ENCODE results near the gene UGT1A4.
"Not testable (repeated sequence)": the region's sequence is repeated elsewhere in the genome, so short reads cannot be mapped to it uniquely, and the experiment has no call there.

UGT1A4 gene

DNA sequence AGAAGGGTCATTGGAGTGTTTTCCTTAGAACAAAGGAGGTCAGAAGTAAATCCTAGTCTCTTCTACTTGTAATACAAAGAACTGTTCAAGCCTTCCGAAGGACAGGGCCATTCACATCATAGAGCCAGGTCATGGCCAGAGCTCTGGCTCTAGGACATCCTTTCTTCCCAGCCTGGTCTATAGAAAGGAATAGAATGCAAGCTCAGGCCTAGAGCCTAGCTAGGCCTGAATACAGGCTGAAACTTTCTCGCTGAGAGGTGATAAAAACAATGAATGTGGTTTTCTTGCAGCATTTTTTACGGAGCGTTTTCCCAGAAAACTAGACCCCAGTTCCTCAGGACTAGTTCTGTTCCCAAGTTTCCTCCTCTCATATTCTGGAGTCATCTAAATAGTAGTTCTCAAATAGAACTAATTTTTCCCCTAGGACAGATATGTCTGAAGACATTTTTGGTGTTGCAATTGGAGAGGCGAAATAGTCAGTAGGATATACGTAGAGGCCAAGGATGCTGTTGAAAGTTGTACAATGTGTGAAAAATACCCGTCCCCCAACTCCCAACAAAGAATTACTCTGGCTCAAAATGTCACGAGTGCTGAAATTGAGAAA, 19.0 kb upstream of the UGT1A4 start:
- Histone ChIP-seq H3K4me3 (IDR thresholded peaks at IDR 0.05; ENCODE audit: insufficient read depth, low read depth, low read length) (no peak overlapping the region), H3K9ac (no peak overlapping the region), H3K79me2 (ENCODE audit: insufficient read depth, low read depth) (no peaks in the 10 kb centered on the region), H3K36me3 (ENCODE audit: insufficient read depth) (no peaks in the 10 kb centered on the region; the same call in 1 of the 2 replicates), H4K20me1 (ENCODE audit: insufficient read depth) (no peaks in the 10 kb centered on the region), H3K4me1 (ENCODE audit: low read depth, poor library complexity, severe bottlenecking) (no peaks in the 10 kb centered on the region), H3K27ac (no peak overlapping the region), H3K27me3 (ENCODE audit: insufficient read depth, low read depth) (no peaks in the 10 kb centered on the region), H2AFZ (ENCODE audit: low read depth) (no peak overlapping the region), H3K4me2 (no peak overlapping the region)
- TF ChIP-seq, protein P1, sequence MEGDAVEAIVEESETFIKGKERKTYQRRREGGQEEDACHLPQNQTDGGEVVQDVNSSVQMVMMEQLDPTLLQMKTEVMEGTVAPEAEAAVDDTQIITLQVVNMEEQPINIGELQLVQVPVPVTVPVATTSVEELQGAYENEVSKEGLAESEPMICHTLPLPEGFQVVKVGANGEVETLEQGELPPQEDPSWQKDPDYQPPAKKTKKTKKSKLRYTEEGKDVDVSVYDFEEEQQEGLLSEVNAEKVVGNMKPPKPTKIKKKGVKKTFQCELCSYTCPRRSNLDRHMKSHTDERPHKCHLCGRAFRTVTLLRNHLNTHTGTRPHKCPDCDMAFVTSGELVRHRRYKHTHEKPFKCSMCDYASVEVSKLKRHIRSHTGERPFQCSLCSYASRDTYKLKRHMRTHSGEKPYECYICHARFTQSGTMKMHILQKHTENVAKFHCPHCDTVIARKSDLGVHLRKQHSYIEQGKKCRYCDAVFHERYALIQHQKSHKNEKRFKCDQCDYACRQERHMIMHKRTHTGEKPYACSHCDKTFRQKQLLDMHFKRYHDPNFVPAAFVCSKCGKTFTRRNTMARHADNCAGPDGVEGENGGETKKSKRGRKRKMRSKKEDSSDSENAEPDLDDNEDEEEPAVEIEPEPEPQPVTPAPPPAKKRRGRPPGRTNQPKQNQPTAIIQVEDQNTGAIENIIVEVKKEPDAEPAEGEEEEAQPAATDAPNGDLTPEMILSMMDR (conservative IDR thresholded peaks at IDR 0.05; ENCODE audit: low read depth, low read length) = no peak

DNA sequence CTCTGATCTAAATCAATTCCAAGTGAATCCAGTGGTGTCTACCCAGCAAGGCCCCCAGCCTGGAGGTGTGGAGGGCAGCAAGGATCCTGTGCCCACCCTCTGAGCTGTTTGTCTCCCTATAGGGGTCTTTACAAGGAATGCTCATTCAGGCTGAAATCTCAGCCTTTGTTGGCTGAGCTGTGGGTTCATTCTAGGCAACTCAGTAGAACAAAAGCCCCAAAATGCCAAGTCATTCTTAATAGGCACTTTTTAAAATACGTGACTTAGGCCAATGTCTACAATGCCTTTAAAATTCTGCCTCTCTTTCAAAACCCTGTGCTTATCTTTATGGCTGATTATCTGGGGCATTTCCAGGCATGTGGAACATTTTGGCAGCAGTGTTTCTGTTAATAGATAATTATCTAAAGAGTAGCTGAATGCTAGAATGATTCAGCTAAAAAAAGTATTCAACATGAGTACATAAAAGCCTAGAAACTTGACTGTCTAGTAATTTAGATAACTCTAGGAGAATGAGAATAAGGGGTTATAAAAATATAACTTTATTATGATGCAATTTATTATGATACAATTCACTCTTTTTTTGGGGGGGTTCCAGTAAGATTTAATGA, 18.4 kb upstream of the UGT1A4 start:
- Histone ChIP-seq H4K20me1 (ENCODE audit: insufficient read depth) (no peaks in the 10 kb centered on the region), H3K27ac (no peak overlapping the region), H3K27me3 (ENCODE audit: insufficient read depth, low read depth) (no peaks in the 10 kb centered on the region), H3K4me2 (no peak overlapping the region), H3K4me3 (IDR thresholded peaks at IDR 0.05; ENCODE audit: insufficient read depth, low read depth, low read length) (no peak overlapping the region), H3K79me2 (ENCODE audit: insufficient read depth, low read depth) (no peaks in the 10 kb centered on the region), H2AFZ (ENCODE audit: low read depth) (no peak overlapping the region), H3K36me3 (ENCODE audit: insufficient read depth) (no peaks in the 10 kb centered on the region; the same call in 1 of the 2 replicates), H3K4me1 (ENCODE audit: low read depth, poor library complexity, severe bottlenecking) (no peaks in the 10 kb centered on the region), H3K9ac (no peak overlapping the region)
- TF ChIP-seq, protein P1 (conservative IDR thresholded peaks at IDR 0.05; ENCODE audit: low read depth, low read length) = no peak

DNA sequence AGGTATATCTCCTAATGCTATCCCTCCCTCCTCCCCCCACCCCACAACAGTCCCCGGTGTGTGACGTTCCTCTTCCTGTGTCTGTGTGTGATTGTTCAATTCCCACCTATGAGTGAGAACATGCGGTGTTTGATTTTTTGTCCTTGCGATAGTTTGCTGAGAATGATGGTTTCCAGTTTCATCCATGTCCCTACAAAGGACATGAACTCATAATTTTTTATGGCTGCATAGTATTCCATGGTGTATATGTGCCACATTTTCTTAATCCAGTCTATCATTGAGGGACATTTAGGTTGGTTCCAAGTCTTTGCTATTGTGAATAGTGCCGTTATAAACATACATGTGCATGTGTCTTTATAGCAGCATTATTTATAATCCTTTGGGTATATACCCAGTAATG, 17.7 kb upstream of the UGT1A4 start:
- not testable (repeated sequence) for H3K4me3 ChIP-seq (IDR thresholded peaks at IDR 0.05; ENCODE audit: insufficient read depth, low read depth, low read length); H3K36me3 ChIP-seq (ENCODE audit: insufficient read depth); H3K79me2 ChIP-seq (ENCODE audit: insufficient read depth, low read depth); H4K20me1 ChIP-seq (ENCODE audit: insufficient read depth); H3K9ac ChIP-seq; H3K27ac ChIP-seq; H2AFZ ChIP-seq (ENCODE audit: low read depth); H3K4me2 ChIP-seq; H3K4me1 ChIP-seq (ENCODE audit: low read depth, poor library complexity, severe bottlenecking); H3K27me3 ChIP-seq (ENCODE audit: insufficient read depth, low read depth)

DNA sequence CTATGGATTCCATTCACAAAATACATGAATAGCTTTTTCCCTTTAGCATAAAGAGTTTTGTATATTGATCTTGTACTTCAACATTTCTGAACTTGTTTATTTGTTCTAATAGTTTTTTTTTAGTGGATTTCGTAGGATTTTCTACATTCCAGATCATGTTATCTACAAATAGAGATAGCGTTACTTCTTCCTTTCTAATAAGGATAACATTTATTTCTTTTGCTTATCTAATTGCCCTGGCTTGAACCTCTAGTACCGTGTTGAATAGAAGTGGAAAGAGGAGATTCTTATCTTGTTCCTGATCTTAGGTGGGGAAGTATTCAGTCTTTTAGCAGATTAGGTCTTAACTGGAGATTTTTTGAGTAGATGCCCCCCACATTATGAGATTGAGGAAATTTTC, 16.3 kb upstream of the UGT1A4 start:
- Histone ChIP-seq H3K79me2 (ENCODE audit: insufficient read depth, low read depth) (no peaks in the 10 kb centered on the region), H3K27ac (no peak overlapping the region), H2AFZ (ENCODE audit: low read depth) (no peak overlapping the region), H3K4me2 (no peak overlapping the region), H3K27me3 (ENCODE audit: insufficient read depth, low read depth) (no peaks in the 10 kb centered on the region), H3K9ac (no peak overlapping the region), H3K36me3 (ENCODE audit: insufficient read depth) (no peaks in the 10 kb centered on the region; the same call in 1 of the 2 replicates), H3K4me3 (IDR thresholded peaks at IDR 0.05; ENCODE audit: insufficient read depth, low read depth, low read length) (no peak overlapping the region), H4K20me1 (ENCODE audit: insufficient read depth) (no peaks in the 10 kb centered on the region), H3K4me1 (ENCODE audit: low read depth, poor library complexity, severe bottlenecking) (no peaks in the 10 kb centered on the region)
- TF ChIP-seq, protein P1 (conservative IDR thresholded peaks at IDR 0.05; ENCODE audit: low read depth, low read length) = no peak

DNA sequence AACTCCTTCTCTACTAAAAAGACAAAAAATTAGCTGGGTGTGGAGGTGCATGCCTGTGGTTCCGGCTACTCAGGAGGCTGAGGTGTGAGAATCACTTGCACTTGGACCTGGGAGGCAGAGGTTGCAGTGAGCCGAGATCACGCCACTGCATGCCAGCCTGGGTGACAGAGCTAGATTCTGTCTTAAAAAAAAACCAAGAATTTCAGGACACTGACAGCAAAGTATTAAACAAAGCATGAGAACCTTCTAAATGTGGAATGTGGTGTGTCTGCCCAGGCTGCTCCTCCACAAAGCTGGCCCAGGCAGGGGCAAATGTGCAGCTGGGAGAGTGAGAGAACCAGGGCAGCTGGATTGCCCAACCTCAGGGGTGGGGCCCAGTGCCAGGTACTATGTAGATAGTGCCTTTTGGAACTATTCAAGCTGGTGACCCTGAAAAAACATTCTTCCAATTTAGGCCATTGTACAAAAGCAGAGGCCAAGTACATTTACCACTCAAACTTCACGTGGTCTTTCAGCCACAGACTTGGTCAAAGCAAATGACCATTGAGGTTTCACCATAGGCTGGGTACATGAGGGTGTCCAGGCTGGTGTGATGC, 12.5 kb upstream of the UGT1A4 start:
- Histone ChIP-seq H3K27ac (no peak overlapping the region), H3K79me2 (ENCODE audit: insufficient read depth, low read depth) (no peaks in the 10 kb centered on the region), H3K4me1 (ENCODE audit: low read depth, poor library complexity, severe bottlenecking) (no peaks in the 10 kb centered on the region), H3K27me3 (ENCODE audit: insufficient read depth, low read depth) (no peaks in the 10 kb centered on the region), H2AFZ (ENCODE audit: low read depth) (no peak overlapping the region), H3K4me2 (no peak overlapping the region), H3K4me3 (IDR thresholded peaks at IDR 0.05; ENCODE audit: insufficient read depth, low read depth, low read length) (no peak overlapping the region), H4K20me1 (ENCODE audit: insufficient read depth) (no peaks in the 10 kb centered on the region), H3K36me3 (ENCODE audit: insufficient read depth) (no peaks in the 10 kb centered on the region), H3K9ac (no peak overlapping the region)
- TF ChIP-seq, protein P1 (conservative IDR thresholded peaks at IDR 0.05; ENCODE audit: low read depth, low read length) = no peak
